NCI-H2171 (cell line): ENCODE measurements around the gene CAMK2N2.

Source experiments
- DNase-seq: peaks from one replicate; lab custom pipeline; 2025; lab: John Stamatoyannopoulos, UW

Gene CAMK2N2

GRCh38 chr3:184261270-184261853 is at the start of gene CAMK2N2:
Gene CAMK2N2 (minus strand): TSS chr3:184261553. CDS start chr3:184261285, 268 bp downstream.
- DNase-seq: peak; percentile 77

GRCh38 chr3:184308744-184309143 is 47.4 kb upstream of the CAMK2N2 start:
- DNase-seq: no peak

- no peak for DNase-seq
These were observed 46.6 kb upstream of the CAMK2N2 start for GRCh38 chr3:184307915-184308314.

- no peak for DNase-seq
These were observed 45.1 kb upstream of the CAMK2N2 start for GRCh38 chr3:184306341-184306972.

GRCh38 chr3:184305577-184305976 is 44.2 kb upstream of the CAMK2N2 start:
- no peak for DNase-seq

- DNase-seq: no peak
These were observed 39.0 kb upstream of the CAMK2N2 start for GRCh38 chr3:184300378-184300720.

GRCh38 chr3:184299488-184300377 is 38.4 kb upstream of the CAMK2N2 start:
- no peak for DNase-seq

- peak; percentile 97 for DNase-seq
These were observed 37.6 kb upstream of the CAMK2N2 start, which contains the start of gene PSMD2 for GRCh38 chr3:184298759-184299487. Gene PSMD2 (plus strand): TSS chr3:184299241. CDS start chr3:184299267, 26 bp downstream.

GRCh38 chr3:184296616-184297015 is 35.3 kb upstream of the CAMK2N2 start:
- no peak for DNase-seq

GRCh38 chr3:184295771-184296170 is 34.4 kb upstream of the CAMK2N2 start:
- DNase-seq: no peak

GRCh38 chr3:184291738-184292445 is 30.5 kb upstream of the CAMK2N2 start:
- DNase-seq: no peak

GRCh38 chr3:184291044-184291737 is 29.8 kb upstream of the CAMK2N2 start:
- no peak for DNase-seq

GRCh38 chr3:184290331-184290730 is 29.0 kb upstream of the CAMK2N2 start:
- DNase-seq: no peak

- peak; percentile 75 for DNase-seq
These were observed 28.1 kb upstream of the CAMK2N2 start for GRCh38 chr3:184289426-184289938.

GRCh38 chr3:184284696-184285095 is 23.3 kb upstream of the CAMK2N2 start:
- DNase-seq: no peak

- DNase-seq: no peak
These were observed 22.3 kb upstream of the CAMK2N2 start for GRCh38 chr3:184283681-184284080.

- no peak for DNase-seq
These were observed 21.6 kb upstream of the CAMK2N2 start for GRCh38 chr3:184282941-184283340.

GRCh38 chr3:184277366-184277765 is 16.0 kb upstream of the CAMK2N2 start:
- no peak for DNase-seq

- no peak for DNase-seq
These were observed 14.9 kb upstream of the CAMK2N2 start, which contains the start of gene ECE2 for GRCh38 chr3:184275961-184276910. Gene ECE2 (plus strand): TSS chr3:184276022. CDS start chr3:184276154, 132 bp downstream.

- no peak for DNase-seq
These were observed 14.0 kb upstream of the CAMK2N2 start for GRCh38 chr3:184275381-184275701.
